IMR-90 (cell line): ENCODE results near the gene TMTC2. TPM values are rescaled to one million over a fixed set of nuclear protein-coding genes. Genes with fewer than 3 reads are reported as not detected.

Source experiments
- ATAC-seq: fragments of 200-7000 bp; cut with Tn5 transposase; 2 replicates; pipeline ENCODE4 v1.9.1; 2020; ENCODE audit warnings: low read depth, mild to moderate bottlenecking, moderate library complexity
- BruUV-seq: library from RNA; stranded (reverse); fragments of 400-500 nt; replicated peaks from 2 replicates; lab custom pipeline; 2021; lab: Mats Ljungman, UMichigan
- CTCF ChIA-PET: fragments of 300-600 bp; formaldehyde crosslinking; extraction: SDS; loops from one replicate; lab custom pipeline; 2021; ENCODE audit warnings: antibody characterized with exemption; lab: Yijun Ruan, JAX
- POLR2A ChIA-PET: fragments of 300-600 bp; sonication (Branson Sonifier 250); formaldehyde crosslinking; loops from one replicate; lab custom pipeline; 2022; ENCODE audit warnings: antibody characterized with exemption; ENCODE audit not compliant: unreplicated experiment; lab: Charles Lee
- DNase-seq: peaks from one replicate; pipeline ENCODE4 v3.0.0; 2013
- H2AFZ ChIP-seq: replicated peaks from 2 replicates; pipeline ENCODE3; 2013; ENCODE audit warnings: low read length, mild to moderate bottlenecking; ENCODE audit not compliant: poor library complexity
- H2AK5ac ChIP-seq: 2 replicates; pipeline ENCODE4 v1.6.1; 2013; ENCODE audit warnings: low read depth, low read length, inconsistent platforms
- H2AK9ac ChIP-seq: replicated peaks from 2 replicates; pipeline ENCODE3; 2013; ENCODE audit warnings: mild to moderate bottlenecking, low read depth, low read length, moderate library complexity; ENCODE audit not compliant: poor library complexity
- H2BK120ac ChIP-seq: 2 replicates; pipeline ENCODE4 v1.6.1; 2013; ENCODE audit warnings: low read depth, low read length, inconsistent platforms
- H2BK15ac ChIP-seq: 3 replicates; pipeline ENCODE4 v1.6.1; 2013; ENCODE audit warnings: low read depth, low read length, inconsistent platforms
- H2BK20ac ChIP-seq: 2 replicates; pipeline ENCODE4 v1.6.1; 2013; ENCODE audit warnings: low read depth, mild to moderate bottlenecking, inconsistent platforms, low read length, moderate library complexity
- H2BK5ac ChIP-seq: 2 replicates; pipeline ENCODE4 v1.6.1; 2013; ENCODE audit warnings: mild to moderate bottlenecking, low read depth, low read length, inconsistent platforms; ENCODE audit not compliant: poor library complexity, severe bottlenecking
- H3K14ac ChIP-seq: replicated peaks from 2 replicates; pipeline ENCODE4 v1.6.1; 2013; ENCODE audit warnings: low read depth, low read length, inconsistent platforms
- H3K18ac ChIP-seq: 2 replicates; pipeline ENCODE4 v1.6.1; 2013; ENCODE audit warnings: low read depth, low read length, control low read depth
- H3K23ac ChIP-seq: 2 replicates; pipeline ENCODE4 v1.6.1; 2013; ENCODE audit warnings: low read depth, low read length, inconsistent platforms
- H3K27ac ChIP-seq: 2 replicates; pipeline ENCODE4 v1.5.1; 2013; ENCODE audit warnings: mild to moderate bottlenecking, control low read depth, low read length; ENCODE audit not compliant: insufficient read depth
- H3K27me3 ChIP-seq: 2 replicates; pipeline ENCODE4 v1.6.1; 2013; ENCODE audit warnings: low read length; ENCODE audit not compliant: control insufficient read depth, insufficient read depth
- H3K36me3 ChIP-seq: 2 replicates; pipeline ENCODE4 v1.6.1; 2013; ENCODE audit warnings: low read length, mixed read lengths; ENCODE audit not compliant: control insufficient read depth, insufficient read depth
- H3K4ac ChIP-seq: 2 replicates; pipeline ENCODE4 v1.6.1; 2013; ENCODE audit warnings: low read depth, low read length, inconsistent platforms
- H3K4me1 ChIP-seq: 2 replicates; pipeline ENCODE4 v1.6.1; 2013; ENCODE audit warnings: low read length, mixed read lengths; ENCODE audit not compliant: control insufficient read depth, insufficient read depth
- H3K4me2 ChIP-seq: 2 replicates; pipeline ENCODE4 v1.6.1; 2013; ENCODE audit warnings: low read depth, mild to moderate bottlenecking, control low read depth, low read length, moderate library complexity
- H3K4me3 ChIP-seq: 2 replicates; pipeline ENCODE4 v1.5.1; 2013; ENCODE audit warnings: low read depth, mild to moderate bottlenecking, control low read depth, low read length, moderate library complexity; ENCODE audit not compliant: insufficient read depth
- H3K56ac ChIP-seq: 2 replicates; pipeline ENCODE4 v1.6.1; 2013; ENCODE audit warnings: low read length, inconsistent platforms; ENCODE audit not compliant: insufficient read depth; ENCODE audit errors: extremely low read depth
- H3K79me1 ChIP-seq, 2 experiments: 2 replicates each; pipeline ENCODE4 v1.6.1; 2013; ENCODE audit warnings: low read length in 2 of 2, inconsistent platforms in 1 of 2, low read depth in 1 of 2
- H3K9ac ChIP-seq: 2 replicates; pipeline ENCODE4 v1.6.1; 2013; ENCODE audit warnings: low read depth, low read length, control low read depth
- H3K9me1 ChIP-seq: 2 replicates; pipeline ENCODE4 v1.6.1; 2013; ENCODE audit warnings: low read length, inconsistent platforms; ENCODE audit not compliant: insufficient read depth
- H3K9me3 ChIP-seq: 2 replicates; pipeline ENCODE4 v1.6.1; 2013; ENCODE audit warnings: low read length; ENCODE audit not compliant: control insufficient read depth, insufficient read depth
- H4K20me1 ChIP-seq: 2 replicates; pipeline ENCODE4 v1.6.1; 2013; ENCODE audit warnings: low read length, inconsistent platforms; ENCODE audit not compliant: insufficient read depth
- H4K5ac ChIP-seq: 2 replicates; pipeline ENCODE4 v1.6.1; 2013; ENCODE audit warnings: mild to moderate bottlenecking, low read depth, low read length, control low read depth
- H4K8ac ChIP-seq, 2 experiments: 2 replicates each; pipeline ENCODE4 v1.6.1; 2013; ENCODE audit warnings: low read depth in 2 of 2, low read length in 2 of 2, control low read depth in 1 of 2, inconsistent platforms in 1 of 2
- H4K91ac ChIP-seq: 2 replicates; pipeline ENCODE4 v1.6.1; 2013; ENCODE audit warnings: low read depth, low read length, inconsistent platforms; ENCODE audit not compliant: insufficient read depth
- CEBPB ChIP-seq: IDR thresholded peaks from 2 replicates; pipeline ENCODE4 v1.6.1; 2012; ENCODE audit warnings: low read depth, low read length, improper control_type of control experiment
- FOS ChIP-seq: fragments of 150-350 bp; IDR thresholded peaks from 2 replicates; pipeline ENCODE4 v1.6.1; 2016; ENCODE audit warnings: low read depth, low read length
- MAFK ChIP-seq: IDR thresholded peaks from 2 replicates; pipeline ENCODE4 v1.6.1; 2012; ENCODE audit warnings: low read depth, low read length, improper control_type of control experiment
- MAZ ChIP-seq: IDR thresholded peaks from 2 replicates; pipeline ENCODE4 v1.6.1; 2012; ENCODE audit warnings: low read depth, mild to moderate bottlenecking, low read length, improper control_type of control experiment, moderate library complexity, borderline replicate concordance
- RAD21 ChIP-seq: IDR thresholded peaks from 2 replicates; pipeline ENCODE4 v1.6.1; 2012; ENCODE audit warnings: low read length, improper control_type of control experiment
- SMC3 ChIP-seq: fragments of 150-350 bp; IDR thresholded peaks from 2 replicates; pipeline ENCODE4 v1.6.1; 2016; ENCODE audit warnings: low read depth, mild to moderate bottlenecking, antibody characterized with exemption, low read length, moderate library complexity
- WGBS, 2 experiments: methylation state at CpG; one replicate each; pipeline versions ENCODE4 v1.1.5 to v1.1.7; 2013; ENCODE audit warnings: missing lambda C conversion rate in 2 of 2; ENCODE audit not compliant: insufficient read length in 1 of 2; ENCODE audit errors: extremely low coverage in 2 of 2; 5-methylcytosine and 5-hydroxymethylcytosine counted together
- dilution Hi-C: fragments of 300-500 bp; cut with HindIII; formaldehyde crosslinking; loops from one replicate; pipeline ENCODE4 v1.14.3; 2018; ENCODE audit warnings: low sequenced_read_pairs; ENCODE audit not compliant: unreplicated experiment
- in situ Hi-C: fragments of 300-500 bp; cut with MboI; formaldehyde crosslinking; loops from 3 replicates; pipeline ENCODE4 v1.14.3; 2019; ENCODE audit warnings: low sequenced_read_pairs, inconsistent platforms, mixed read lengths
- intact Hi-C: fragments of 100-400 bp; cut with micrococcal nuclease; formaldehyde crosslinking; loops from 2 replicates; pipeline ENCODE4 v1.10.0; 2022
- polyA plus RNA-seq, 3 experiments: library from polyadenylated mRNA; depleted of rRNA; stranded (reverse); fragments of >200 nt; gene quantifications; 2 replicates each; pipeline ENCODE4 v1.2.3, GENCODE V29; 2012; ENCODE audit warnings: low replicate concordance in 1 of 3
- total RNA-seq: library from RNA; depleted of rRNA; stranded (reverse); fragments of >200 nt; gene quantifications from 2 replicates; pipeline ENCODE4 v1.2.3, GENCODE V29; 2012
- TF ChIP-seq, protein P1 (sequence below): fragments of 150-350 bp; IDR thresholded peaks from 2 replicates; pipeline ENCODE4 v1.6.1; 2017; ENCODE audit warnings: mild to moderate bottlenecking, antibody characterized with exemption, low read length, low read depth

TMTC2 gene
- total and polyA plus RNA-seq, 2 of the 4 experiments (the other 2 are of a cell fraction) = 0.56 to 1.4 TPM

DNA sequence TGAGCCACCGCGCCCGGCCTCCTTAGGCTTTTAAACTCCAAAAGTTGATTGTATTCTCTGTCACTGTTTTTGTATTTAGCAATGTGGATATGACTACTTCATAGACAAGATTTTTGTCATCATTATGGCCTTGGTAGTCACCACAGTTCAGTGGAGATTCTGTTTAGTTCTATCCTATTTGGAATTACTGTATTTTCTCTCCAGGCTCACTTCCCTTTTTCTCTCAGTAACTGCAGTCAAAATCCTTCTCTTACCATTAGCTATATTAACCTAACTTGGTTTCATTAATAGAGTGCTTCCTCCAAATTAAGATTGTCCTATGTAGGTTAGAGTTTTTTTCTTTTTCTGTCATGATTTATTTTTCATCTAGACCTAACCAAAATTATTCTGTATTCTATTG lies 283.9 kb downstream of the TMTC2 start:
- no peaks in the 10 kb centered on the region for H3K9me3 ChIP-seq
- H3K14ac ChIP-seq = no peak overlapping the region
- H4K8ac ChIP-seq = no peak overlapping the region
- no peak overlapping the region for H2BK5ac ChIP-seq
- dilution Hi-C loops (no loop called here), intact Hi-C loops (no loop called here), in situ Hi-C loops (no loop called here)
- ATAC-seq (no peak), DNase-seq (no peak)
- no peaks in the 10 kb centered on the region for H3K27me3 ChIP-seq
- CTCF ChIA-PET = no interaction called here
- H3K4me2 ChIP-seq = no peak overlapping the region
- H2BK20ac ChIP-seq = no peak overlapping the region
- H3K23ac ChIP-seq = no peak overlapping the region
- H4K5ac ChIP-seq = no peak overlapping the region
- no peak overlapping the region for H3K18ac ChIP-seq
- H3K56ac ChIP-seq = no peak overlapping the region
- no peaks in the 10 kb centered on the region for H3K79me1 ChIP-seq
- no peaks in the 10 kb centered on the region for H4K20me1 ChIP-seq
- POLR2A ChIA-PET = no interaction called here
- no peak overlapping the region for H2BK15ac ChIP-seq
- H2AK9ac ChIP-seq = no peak overlapping the region
- no peak overlapping the region for H3K9ac ChIP-seq
- no peak overlapping the region for H3K4me3 ChIP-seq
- H3K9me1 ChIP-seq = no peaks in the 10 kb centered on the region
- no peak for TF ChIP-seq SMC3
- no peak for TF ChIP-seq MAZ
- TF ChIP-seq FOS = no peak
- no peak for TF ChIP-seq RAD21
- no peak for TF ChIP-seq MAFK
- TF ChIP-seq, protein P1, sequence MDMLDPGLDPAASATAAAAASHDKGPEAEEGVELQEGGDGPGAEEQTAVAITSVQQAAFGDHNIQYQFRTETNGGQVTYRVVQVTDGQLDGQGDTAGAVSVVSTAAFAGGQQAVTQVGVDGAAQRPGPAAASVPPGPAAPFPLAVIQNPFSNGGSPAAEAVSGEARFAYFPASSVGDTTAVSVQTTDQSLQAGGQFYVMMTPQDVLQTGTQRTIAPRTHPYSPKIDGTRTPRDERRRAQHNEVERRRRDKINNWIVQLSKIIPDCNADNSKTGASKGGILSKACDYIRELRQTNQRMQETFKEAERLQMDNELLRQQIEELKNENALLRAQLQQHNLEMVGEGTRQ = no peak
- no peak for TF ChIP-seq CEBPB
- H2AK5ac ChIP-seq = no peak overlapping the region
- no peak overlapping the region for H2BK120ac ChIP-seq
- H3K4ac ChIP-seq = no peak overlapping the region
- no TSS peak for BruUV-seq
- H3K4me1 ChIP-seq = no peaks in the 10 kb centered on the region
- H2AFZ ChIP-seq = no peak overlapping the region
- H4K91ac ChIP-seq = no peak overlapping the region
- H3K36me3 ChIP-seq = no peaks in the 10 kb centered on the region
- no CpG with 5 or more reads among the region's 3 CpGs for WGBS, 2 experiments
- no peak overlapping the region for H3K27ac ChIP-seq
